Measurements from ENCODE around the gene COBLL1. TPM values are rescaled to one million over a fixed set of nuclear protein-coding genes. Genes with fewer than 3 reads are reported as not detected.

COBLL1 gene
- total and polyA plus RNA-seq, 3 donors from 2014 or later, result 5.4 to 17.3 (median 14.5) TPM

DNA sequence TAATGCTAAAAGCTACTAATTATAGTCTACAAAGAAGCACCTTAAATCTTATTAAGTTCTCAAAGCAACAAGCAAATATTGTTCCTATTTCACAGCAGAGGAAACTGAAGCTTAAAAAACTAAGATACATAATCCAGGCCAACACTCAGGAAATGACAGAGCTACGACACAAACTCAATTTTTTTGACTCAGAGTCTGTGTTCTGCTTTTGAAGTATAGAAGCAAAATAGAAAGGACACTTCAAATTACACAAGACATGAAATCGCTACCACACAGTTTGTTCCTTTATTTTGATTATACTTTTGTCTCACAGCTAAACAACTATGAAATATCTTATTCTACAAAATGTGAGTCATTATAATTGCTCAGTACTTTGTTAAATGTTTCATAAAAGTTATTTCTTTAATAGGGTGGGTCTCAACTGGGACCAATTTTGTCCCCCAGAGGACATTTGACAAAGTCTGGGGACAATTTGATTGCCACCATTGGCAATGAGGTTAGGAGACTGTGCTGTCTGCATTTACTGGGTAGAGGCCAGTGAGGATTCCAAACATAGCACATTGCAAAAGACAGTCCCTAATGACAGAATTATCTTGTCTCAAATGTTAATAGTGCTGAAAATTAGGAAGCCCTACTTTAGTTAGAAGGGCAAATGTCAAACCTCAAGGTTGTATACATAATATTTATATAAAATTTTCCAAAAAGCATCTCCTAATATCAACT, 118.8 kb downstream of the COBLL1 start:
- WGBS, 2 donors, result 64 to 87% methylated on average over 2 of the region's 2 CpGs
- DNase-seq, result no peak
- Histone ChIP-seq H3K27me3 (no peaks in the 10 kb centered on the region), H3K27ac (no peak overlapping the region), H3K4me3 (no peak overlapping the region), H3K9me3 (no peaks in the 10 kb centered on the region), H3K36me3 (ENCODE audit: low read depth, missing control alignments) (no peaks in the 10 kb centered on the region), H3K4me1 (no peaks in the 10 kb centered on the region)
- TF ChIP-seq, protein P1, sequence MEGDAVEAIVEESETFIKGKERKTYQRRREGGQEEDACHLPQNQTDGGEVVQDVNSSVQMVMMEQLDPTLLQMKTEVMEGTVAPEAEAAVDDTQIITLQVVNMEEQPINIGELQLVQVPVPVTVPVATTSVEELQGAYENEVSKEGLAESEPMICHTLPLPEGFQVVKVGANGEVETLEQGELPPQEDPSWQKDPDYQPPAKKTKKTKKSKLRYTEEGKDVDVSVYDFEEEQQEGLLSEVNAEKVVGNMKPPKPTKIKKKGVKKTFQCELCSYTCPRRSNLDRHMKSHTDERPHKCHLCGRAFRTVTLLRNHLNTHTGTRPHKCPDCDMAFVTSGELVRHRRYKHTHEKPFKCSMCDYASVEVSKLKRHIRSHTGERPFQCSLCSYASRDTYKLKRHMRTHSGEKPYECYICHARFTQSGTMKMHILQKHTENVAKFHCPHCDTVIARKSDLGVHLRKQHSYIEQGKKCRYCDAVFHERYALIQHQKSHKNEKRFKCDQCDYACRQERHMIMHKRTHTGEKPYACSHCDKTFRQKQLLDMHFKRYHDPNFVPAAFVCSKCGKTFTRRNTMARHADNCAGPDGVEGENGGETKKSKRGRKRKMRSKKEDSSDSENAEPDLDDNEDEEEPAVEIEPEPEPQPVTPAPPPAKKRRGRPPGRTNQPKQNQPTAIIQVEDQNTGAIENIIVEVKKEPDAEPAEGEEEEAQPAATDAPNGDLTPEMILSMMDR (IDR thresholded peaks at IDR 0.05), result no peak
- no peak for TF ChIP-seq POLR2A (IDR thresholded peaks at IDR 0.05)
- intact Hi-C loops (cut with DNase I; ENCODE audit: low total_unique reads), result no loop called here

DNA sequence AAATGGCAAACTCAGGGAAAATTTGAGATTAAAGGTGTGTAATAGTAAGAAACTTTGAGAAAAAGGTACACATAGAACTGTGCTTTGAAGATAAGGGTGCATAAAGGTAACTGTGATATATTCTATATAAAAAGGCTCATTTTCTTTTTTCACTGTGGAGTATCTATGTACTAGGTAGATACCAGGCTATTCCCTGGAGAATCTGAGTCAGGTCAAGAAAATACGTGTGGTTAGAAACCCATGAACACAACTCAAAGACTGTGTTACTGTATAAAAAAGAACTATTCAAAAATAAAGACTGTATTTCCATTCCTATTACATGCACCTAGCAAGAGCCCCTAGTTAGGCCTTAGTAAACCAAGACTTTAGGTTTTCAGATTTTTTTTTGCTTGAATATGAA, 120.2 kb downstream of the COBLL1 start:
- DNase-seq, result no peak
- Histone ChIP-seq H3K4me1 (no peaks in the 10 kb centered on the region), H3K27me3 (no peaks in the 10 kb centered on the region), H3K27ac (no peak overlapping the region), H3K36me3 (ENCODE audit: low read depth, missing control alignments) (no peaks in the 10 kb centered on the region), H3K9me3 (no peaks in the 10 kb centered on the region), H3K4me3 (no peak overlapping the region)
- TF ChIP-seq, protein P1 (IDR thresholded peaks at IDR 0.05), result no peak
- TF ChIP-seq POLR2A (IDR thresholded peaks at IDR 0.05), result no peak
- intact Hi-C loops (cut with DNase I; ENCODE audit: low total_unique reads), result no loop called here
- WGBS, 2 donors, result 93 to 96% methylated on average over 1 of the region's 1 CpG

DNA sequence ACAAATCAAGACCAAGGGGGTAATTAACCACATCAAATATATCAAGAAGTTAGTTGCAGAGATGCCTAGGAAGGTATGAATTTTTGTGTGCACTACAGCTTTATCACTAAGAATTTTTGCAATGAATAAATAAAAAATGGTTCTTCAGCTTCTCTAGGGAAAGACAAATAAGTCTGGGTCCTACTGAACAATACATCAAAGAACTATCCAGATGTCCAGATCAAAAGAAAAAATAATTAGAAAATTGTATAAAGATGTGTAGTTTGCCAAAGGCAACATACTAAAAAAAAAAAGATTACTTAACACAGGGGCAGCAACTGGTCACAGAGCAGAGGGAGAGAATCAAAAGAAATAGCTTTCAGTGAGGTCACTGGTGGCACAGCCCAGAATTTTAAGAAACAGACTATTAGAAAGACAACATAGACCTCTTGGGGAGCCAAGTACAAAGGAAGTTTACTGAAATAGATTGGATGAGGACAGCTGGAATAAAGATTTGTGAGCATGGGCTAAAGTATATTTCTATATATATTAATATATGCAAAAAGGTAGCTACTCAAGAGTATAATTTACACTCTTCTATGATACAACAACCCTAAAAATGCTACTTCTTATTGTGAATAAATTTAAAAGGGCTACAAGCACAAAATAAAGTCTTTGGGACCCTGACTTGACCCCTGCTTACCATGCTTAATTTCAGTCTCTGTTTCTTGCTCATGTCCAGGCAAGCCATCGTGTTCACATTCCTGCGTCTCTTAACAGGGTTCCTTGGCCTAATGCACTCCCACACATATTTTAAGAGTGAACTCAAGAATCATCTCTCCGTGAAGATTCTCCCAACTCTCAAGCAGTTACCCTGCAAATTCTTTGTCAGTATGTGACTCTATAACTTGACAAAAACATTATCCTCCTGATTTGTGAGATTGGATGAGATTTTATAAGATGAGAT, 121.4 kb downstream of the COBLL1 start:
- no peaks in the 10 kb centered on the region for H3K9me3 ChIP-seq
- H3K4me1 ChIP-seq, result no peaks in the 10 kb centered on the region
- H3K27me3 ChIP-seq, result no peaks in the 10 kb centered on the region
- 50 to 51% methylated on average over 3 of the region's 3 CpGs for WGBS, 2 donors
- no peaks in the 10 kb centered on the region for H3K36me3 ChIP-seq (ENCODE audit: low read depth, missing control alignments)
- no peak for TF ChIP-seq POLR2A (IDR thresholded peaks at IDR 0.05)
- TF ChIP-seq, protein P1 (IDR thresholded peaks at IDR 0.05), result no peak
- DNase-seq, result no peak
- H3K27ac ChIP-seq, result no peak overlapping the region
- no peak overlapping the region for H3K4me3 ChIP-seq
- intact Hi-C loops (cut with DNase I; ENCODE audit: low total_unique reads), result no loop called here

DNA sequence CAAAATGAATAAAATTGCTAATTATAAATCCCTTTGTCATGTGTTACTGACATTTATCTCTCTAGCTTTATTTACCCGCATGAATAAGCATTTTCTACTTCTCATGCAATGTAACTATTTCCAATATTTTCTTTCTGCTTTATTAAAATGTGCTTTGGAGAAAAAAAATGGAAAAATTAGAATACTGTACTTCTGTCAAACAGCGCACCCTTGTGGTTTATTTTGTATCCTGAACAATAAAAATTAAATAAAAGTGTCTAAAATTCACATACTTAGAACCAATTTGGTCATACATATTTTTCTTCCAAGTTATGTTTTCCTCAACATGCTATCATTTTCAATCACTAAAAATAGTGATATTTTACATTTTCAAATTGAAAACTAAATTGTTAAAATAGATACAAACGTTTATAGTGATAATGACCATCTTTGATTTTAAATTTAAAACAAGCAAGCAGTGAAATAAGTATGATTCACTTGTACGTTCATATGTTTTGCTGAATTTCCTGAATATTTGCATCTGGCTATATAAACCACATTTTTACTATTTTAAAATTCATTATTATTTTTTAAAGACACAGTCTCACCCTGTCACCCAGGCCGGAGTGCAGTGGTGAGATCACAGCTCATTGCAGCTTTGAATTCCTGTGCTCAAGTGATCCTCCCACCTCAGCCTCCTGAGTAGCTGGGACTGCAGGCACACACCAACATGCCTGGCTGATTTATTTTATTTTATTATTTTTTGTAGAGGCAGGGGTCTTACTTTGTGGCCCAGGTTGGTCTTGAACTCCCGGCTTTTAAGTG, 124.4 kb downstream of the COBLL1 start:
- intact Hi-C loops (cut with DNase I; ENCODE audit: low total_unique reads), result no loop called here
- Histone ChIP-seq H3K27me3 (no peaks in the 10 kb centered on the region), H3K27ac (no peak overlapping the region), H3K4me1 (no peaks in the 10 kb centered on the region), H3K9me3 (no peaks in the 10 kb centered on the region), H3K4me3 (no peak overlapping the region), H3K36me3 (ENCODE audit: low read depth, missing control alignments) (no peaks in the 10 kb centered on the region)
- TF ChIP-seq, protein P1 (IDR thresholded peaks at IDR 0.05), result peak; percentile 27 to 76 (median 30)
- no peak for TF ChIP-seq POLR2A (IDR thresholded peaks at IDR 0.05)
- WGBS, 2 donors, result 67 to 71% methylated on average over 6 of the region's 6 CpGs
- DNase-seq, result no peak
